Mesendoderm (in vitro differentiated cells): ENCODE measurements around the gene KCNN1.

ENCODE experiments used
- DNase-seq: peaks from one replicate; pipeline ENCODE4 v3.0.0; 2013
- H2AK5ac ChIP-seq: 2 replicates; pipeline ENCODE4 v1.6.1; 2013; ENCODE audit warnings: low read length, inconsistent platforms
- H2BK120ac ChIP-seq: 2 replicates; pipeline ENCODE4 v1.6.1; 2013; ENCODE audit warnings: low read depth, mild to moderate bottlenecking, low read length, moderate library complexity, mixed read lengths
- H2BK15ac ChIP-seq: replicated peaks from 2 replicates; pipeline ENCODE4 v1.6.1; 2013; ENCODE audit warnings: low read depth, mild to moderate bottlenecking, moderate library complexity
- H2BK5ac ChIP-seq: 2 replicates; pipeline ENCODE4 v1.6.1; 2013; ENCODE audit warnings: low read length, inconsistent platforms
- H3K18ac ChIP-seq: 2 replicates; pipeline ENCODE4 v1.6.1; 2013; ENCODE audit warnings: mild to moderate bottlenecking, low read length, mixed read lengths
- H3K23ac ChIP-seq: one replicate; pipeline ENCODE4 v1.6.1; 2013; ENCODE audit warnings: low read length
- H3K27ac ChIP-seq: 2 replicates; pipeline ENCODE4 v1.5.1; 2013; ENCODE audit warnings: low read depth, mild to moderate bottlenecking, inconsistent platforms, low read length, moderate library complexity
- H3K27me3 ChIP-seq: 2 replicates; pipeline ENCODE4 v1.6.1; 2013; ENCODE audit warnings: low read length, control low read depth, mild to moderate bottlenecking, inconsistent platforms; ENCODE audit not compliant: insufficient read depth, poor library complexity
- H3K36me3 ChIP-seq: 2 replicates; pipeline ENCODE4 v1.6.1; 2013; ENCODE audit warnings: low read length, inconsistent platforms; ENCODE audit not compliant: control insufficient read depth, insufficient read depth
- H3K4ac ChIP-seq: one replicate; pipeline ENCODE4 v1.6.1; 2013; ENCODE audit warnings: low read depth, mild to moderate bottlenecking, low read length, moderate library complexity
- H3K4me1 ChIP-seq: 2 replicates; pipeline ENCODE4 v1.6.1; 2013; ENCODE audit warnings: low read depth, low read length, inconsistent platforms; ENCODE audit not compliant: control insufficient read depth
- H3K4me2 ChIP-seq: 2 replicates; pipeline ENCODE4 v1.6.1; 2013; ENCODE audit warnings: low read length
- H3K4me3 ChIP-seq: 2 replicates; pipeline ENCODE4 v1.5.1; 2013; ENCODE audit warnings: mild to moderate bottlenecking, low read length
- H3K56ac ChIP-seq: one replicate; pipeline ENCODE4 v1.6.1; 2013; ENCODE audit warnings: low read length
- H3K79me1 ChIP-seq: 2 replicates; pipeline ENCODE4 v1.6.1; 2013; ENCODE audit warnings: low read length, inconsistent platforms
- H3K79me2 ChIP-seq: 2 replicates; pipeline ENCODE4 v1.6.1; 2013; ENCODE audit warnings: mild to moderate bottlenecking, low read length; ENCODE audit not compliant: control insufficient read depth, insufficient read depth
- H3K9ac ChIP-seq: 2 replicates; pipeline ENCODE4 v1.6.1; 2013; ENCODE audit warnings: low read length, inconsistent platforms
- H4K5ac ChIP-seq: one replicate; pipeline ENCODE4 v1.6.1; 2013; ENCODE audit warnings: low read length
- H4K8ac ChIP-seq: one replicate; pipeline ENCODE4 v1.6.1; 2013; ENCODE audit warnings: low read depth, mild to moderate bottlenecking, control low read depth, low read length, moderate library complexity
- WGBS: extraction: QIAGEN DNeasy Blood & Tissue Kit; methylation state at CpG from one replicate; pipeline ENCODE4 v1.1.7; 2013; ENCODE audit warnings: low lambda C conversion rate, missing lambda C conversion rate; ENCODE audit not compliant: insufficient coverage; ENCODE audit errors: extremely low coverage; 5-methylcytosine and 5-hydroxymethylcytosine counted together

Gene KCNN1

DNA sequence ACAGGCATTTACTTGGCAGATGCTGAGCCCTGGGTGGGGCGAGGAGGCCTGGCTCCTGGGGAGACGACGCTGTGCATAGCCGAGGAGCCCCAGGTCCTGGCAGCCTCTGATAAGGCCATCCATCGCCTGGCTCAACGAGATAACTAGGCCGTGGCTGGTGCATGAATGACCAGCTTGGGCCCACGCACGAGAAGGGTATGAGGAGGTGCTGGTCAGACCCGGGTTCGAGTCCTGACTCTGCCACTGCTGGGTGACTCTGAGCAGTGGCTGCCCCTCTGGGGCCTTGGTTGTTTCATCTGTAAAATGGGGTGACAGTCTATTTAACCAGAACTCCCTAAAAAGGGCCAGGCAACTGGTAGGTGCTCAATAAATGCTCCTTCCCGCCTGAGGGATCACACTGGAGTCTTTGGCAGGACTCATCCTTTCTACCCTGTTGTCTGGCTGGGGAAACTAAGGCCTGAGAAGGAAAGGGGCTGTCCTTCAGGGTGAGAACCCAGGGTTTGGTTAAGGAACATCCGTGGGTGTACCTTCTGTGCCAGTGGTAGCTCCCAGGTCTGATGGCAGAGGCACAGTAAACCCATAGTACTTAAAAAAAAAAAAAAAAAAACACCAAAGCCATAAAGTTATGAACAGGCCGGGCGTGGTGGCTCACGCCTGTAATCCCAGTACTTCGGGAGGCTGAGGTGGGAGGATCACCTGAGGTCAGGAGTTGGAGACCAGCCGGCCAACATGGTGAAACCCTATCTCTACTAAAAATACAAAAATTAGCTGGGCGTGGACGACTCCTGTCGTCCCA lies 33.0 kb downstream of the KCNN1 start:
- WGBS, result no CpG with 5 or more reads among the region's 21 CpGs

DNA sequence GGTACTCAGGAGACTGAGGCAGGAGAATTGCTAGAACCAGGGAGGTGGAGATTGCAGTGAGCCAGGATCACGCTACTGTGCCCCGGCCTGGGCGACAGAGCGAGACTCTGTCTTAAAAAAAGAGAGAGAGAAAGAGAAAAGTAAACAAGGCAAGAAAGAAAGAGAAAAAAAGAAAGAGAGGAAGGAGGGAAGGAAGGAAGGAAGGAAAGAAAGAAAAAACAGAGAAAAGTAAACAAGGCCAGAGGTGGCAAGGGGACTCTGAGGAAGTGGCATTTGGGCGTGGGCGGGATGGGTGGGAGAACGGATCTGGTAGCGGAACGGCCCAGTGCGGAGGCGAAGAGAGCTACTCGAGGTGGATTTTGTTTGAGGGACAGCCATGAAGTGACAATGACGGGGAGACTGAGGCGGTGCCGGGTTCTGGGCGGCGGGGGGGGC lies 33.6 kb downstream of the KCNN1 start:
- no CpG with 5 or more reads among the region's 17 CpGs for WGBS
- Histone ChIP-seq H3K56ac (no peak overlapping the region), H4K8ac (no peak overlapping the region), H3K4ac (no peak overlapping the region), H3K18ac (no peak overlapping the region), H3K79me1 (no peaks in the 10 kb centered on the region), H3K79me2 (no peaks in the 10 kb centered on the region), H3K27me3 (peaks cover 6% of the 10 kb centered on the region), H3K23ac (no peak overlapping the region), H4K5ac (no peak overlapping the region), H2BK5ac (no peak overlapping the region), H3K27ac (no peak overlapping the region), H3K4me2 (no peak overlapping the region), H2AK5ac (no peak overlapping the region), H2BK120ac (no peak overlapping the region), H3K36me3 (no peaks in the 10 kb centered on the region), H2BK15ac (no peak overlapping the region), H3K9ac (no peak overlapping the region), H3K4me3 (no peak overlapping the region), H3K4me1 (no peaks in the 10 kb centered on the region)
- DNase-seq, result no peak

More for the DNA sequence above, 33.0 kb downstream of the KCNN1 start:
- Histone ChIP-seq H3K27me3 (peaks cover 6% of the 10 kb centered on the region), H4K5ac (no peak overlapping the region), H3K4me1 (no peaks in the 10 kb centered on the region), H3K36me3 (no peaks in the 10 kb centered on the region), H4K8ac (no peak overlapping the region), H2BK5ac (no peak overlapping the region), H2BK120ac (no peak overlapping the region), H3K23ac (no peak overlapping the region), H3K79me1 (no peaks in the 10 kb centered on the region), H3K4me2 (no peak overlapping the region), H3K4me3 (no peak overlapping the region), H3K79me2 (no peaks in the 10 kb centered on the region), H3K18ac (no peak overlapping the region), H2BK15ac (no peak overlapping the region), H3K9ac (no peak overlapping the region), H3K27ac (no peak overlapping the region), H3K56ac (no peak overlapping the region), H3K4ac (no peak overlapping the region), H2AK5ac (no peak overlapping the region)
- no peak for DNase-seq

DNA sequence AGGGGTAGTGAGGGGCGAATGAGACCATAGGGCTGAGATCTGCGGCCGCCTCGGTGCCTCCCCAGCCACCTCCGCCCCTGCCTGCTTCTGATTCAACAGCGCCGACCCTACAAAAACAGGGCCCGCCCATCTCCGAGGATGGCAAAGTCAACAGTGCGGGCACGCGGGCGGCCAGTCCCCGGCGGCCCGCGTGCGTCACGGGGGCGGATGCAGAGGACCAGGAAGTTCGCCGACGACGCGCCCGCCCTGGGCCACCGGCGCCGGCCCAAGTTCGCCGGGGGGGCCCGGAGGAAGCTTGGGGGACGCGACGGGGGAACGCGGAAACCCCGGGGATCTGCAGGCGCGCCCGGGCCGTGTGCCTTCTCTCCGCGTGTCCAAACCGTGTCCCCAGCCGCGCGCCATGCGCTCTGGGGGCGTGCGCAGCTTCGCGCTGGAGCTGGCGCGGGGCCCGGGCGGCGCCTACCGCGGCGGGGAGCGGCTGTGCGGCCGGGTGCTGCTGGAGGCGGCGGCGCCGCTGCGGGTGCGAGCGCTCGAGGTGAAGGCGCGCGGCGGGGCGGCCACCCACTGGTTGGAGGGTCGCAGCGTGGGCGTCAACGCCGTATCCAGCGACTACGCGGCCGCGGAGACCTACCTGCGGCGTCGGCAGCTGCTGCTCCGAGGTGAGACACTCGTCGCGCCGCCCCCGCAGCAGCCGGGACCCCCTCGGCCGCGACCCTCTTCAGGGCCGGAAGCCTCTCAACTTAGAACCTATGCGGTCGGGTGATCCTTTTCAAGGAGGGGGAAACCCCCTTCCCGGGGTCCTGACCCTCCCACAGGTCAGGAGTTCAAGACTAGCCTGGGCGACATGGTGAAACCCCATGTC lies 34.2 kb downstream of the KCNN1 start:
- Histone ChIP-seq H3K4me1 (no peaks in the 10 kb centered on the region), H3K4ac (peak overlapping the region; percentile 1), H3K9ac (peak overlapping the region; percentile 67)

DNA sequence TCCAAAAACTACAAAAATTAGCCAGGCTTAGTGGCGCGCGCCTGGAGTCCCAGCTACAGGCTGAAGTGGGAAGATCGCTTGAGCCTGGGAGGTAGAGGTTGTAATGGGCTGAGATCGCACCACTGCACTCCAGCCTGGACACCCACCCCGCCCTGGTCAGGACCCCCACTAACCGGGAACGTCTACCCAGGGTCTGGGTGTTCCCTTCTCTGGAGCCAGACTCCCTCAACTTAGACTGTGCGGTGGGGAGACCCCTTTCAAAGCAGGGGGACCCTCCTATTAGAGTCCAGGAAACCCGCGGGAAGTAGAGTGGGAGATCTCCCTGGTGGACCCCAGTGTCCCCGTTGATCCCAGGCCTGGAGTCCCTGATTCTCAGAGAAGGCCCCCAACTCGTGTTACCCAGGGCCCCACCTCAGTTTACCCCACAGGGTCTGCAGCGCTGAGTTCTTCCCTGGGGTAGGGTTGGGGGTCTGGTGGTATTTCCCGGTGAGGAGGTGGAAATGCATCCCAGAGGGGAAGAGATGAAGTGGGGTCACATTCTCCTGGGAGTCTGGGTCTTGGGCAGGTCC lies 35.0 kb downstream of the KCNN1 start:
- H3K4me1 ChIP-seq, result no peaks in the 10 kb centered on the region
- H3K56ac ChIP-seq, result peak overlapping the region; percentile 82
- no peak overlapping the region for H3K27ac ChIP-seq
- H2BK15ac ChIP-seq, result no peak overlapping the region
- no peaks in the 10 kb centered on the region for H3K79me2 ChIP-seq
- H2AK5ac ChIP-seq, result no peak overlapping the region
- no peak overlapping the region for H3K18ac ChIP-seq
- peak overlapping the region; percentile 67 for H3K9ac ChIP-seq
- H2BK120ac ChIP-seq, result no peak overlapping the region
- no CpG with 5 or more reads among the region's 15 CpGs for WGBS
- DNase-seq, result no peak
- no peak overlapping the region for H3K4me3 ChIP-seq
- H4K8ac ChIP-seq, result no peak overlapping the region
- H3K23ac ChIP-seq, result no peak overlapping the region
- H3K27me3 ChIP-seq, result peaks cover 6% of the 10 kb centered on the region
- no peaks in the 10 kb centered on the region for H3K36me3 ChIP-seq
- H3K4ac ChIP-seq, result no peak overlapping the region
- no peak overlapping the region for H4K5ac ChIP-seq
- H2BK5ac ChIP-seq, result no peak overlapping the region
- H3K79me1 ChIP-seq, result no peaks in the 10 kb centered on the region
- peak overlapping the region; percentile 42 for H3K4me2 ChIP-seq

More for the DNA sequence above, 34.2 kb downstream of the KCNN1 start:
- H3K27me3 ChIP-seq, result peaks cover 6% of the 10 kb centered on the region
- H3K18ac ChIP-seq, result peak overlapping the region; percentile 33
- H3K4me3 ChIP-seq, result peak overlapping the region; percentile 22
- no peaks in the 10 kb centered on the region for H3K79me2 ChIP-seq
- H3K79me1 ChIP-seq, result no peaks in the 10 kb centered on the region
- no CpG with 5 or more reads among the region's 105 CpGs for WGBS
- no peak overlapping the region for H2BK120ac ChIP-seq
- no peak overlapping the region for H2BK15ac ChIP-seq
- H3K23ac ChIP-seq, result no peak overlapping the region
- no peak overlapping the region for H2AK5ac ChIP-seq
- peak overlapping the region; percentile 82 for H3K56ac ChIP-seq
- H4K5ac ChIP-seq, result no peak overlapping the region
- peak; percentile 76 for DNase-seq
- H3K36me3 ChIP-seq, result no peaks in the 10 kb centered on the region
- no peak overlapping the region for H2BK5ac ChIP-seq
- H3K27ac ChIP-seq, result no peak overlapping the region
- peak overlapping the region; percentile 42 for H3K4me2 ChIP-seq
- H4K8ac ChIP-seq, result no peak overlapping the region

DNA sequence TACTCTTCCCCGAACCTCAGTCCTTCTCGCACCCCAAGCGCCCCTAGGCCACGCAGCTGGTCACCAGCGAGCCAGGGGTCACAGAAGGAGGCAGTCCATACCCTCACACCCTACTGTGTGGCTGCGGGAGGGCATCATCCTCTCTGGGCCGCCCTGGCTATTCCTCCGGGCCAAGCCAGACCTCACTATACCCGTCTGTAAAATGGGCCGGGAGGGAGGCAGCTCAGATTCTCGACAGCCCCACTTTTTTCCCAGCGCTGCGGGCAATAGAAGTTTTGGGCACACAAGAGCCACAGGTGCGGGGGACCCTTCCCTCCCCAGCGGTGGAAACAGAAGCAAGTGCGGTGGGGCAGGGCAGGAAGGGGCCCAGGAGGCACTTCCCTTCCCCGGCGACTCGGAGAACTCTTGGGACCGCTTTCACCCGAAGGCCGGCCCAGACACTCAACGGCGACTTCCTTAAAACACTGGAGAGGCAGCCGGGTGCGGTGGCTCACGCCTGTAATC lies 35.5 kb downstream of the KCNN1 start:
- Histone ChIP-seq H3K79me2 (no peaks in the 10 kb centered on the region), H2BK120ac (no peak overlapping the region), H2AK5ac (no peak overlapping the region), H3K9ac (no peak overlapping the region), H4K8ac (no peak overlapping the region), H3K4ac (no peak overlapping the region), H3K4me1 (no peaks in the 10 kb centered on the region), H3K4me3 (no peak overlapping the region), H2BK15ac (no peak overlapping the region), H4K5ac (no peak overlapping the region), H3K36me3 (no peaks in the 10 kb centered on the region), H3K79me1 (no peaks in the 10 kb centered on the region), H3K56ac (no peak overlapping the region), H3K18ac (no peak overlapping the region), H3K27me3 (peaks cover 6% of the 10 kb centered on the region), H3K4me2 (no peak overlapping the region), H3K27ac (no peak overlapping the region), H3K23ac (no peak overlapping the region), H2BK5ac (no peak overlapping the region)
- WGBS, result no CpG with 5 or more reads among the region's 27 CpGs
- no peak for DNase-seq
